HEK293 (cell line): ENCODE data around the gene DHRS7B.

Experiments
- CTCF ChIA-PET: fragments of 350-600 bp; formaldehyde crosslinking; extraction: SDS; loops from one replicate; lab custom pipeline; 2021; ENCODE audit warnings: antibody characterized with exemption; lab: Yijun Ruan, JAX
- POLR2A ChIA-PET: fragments of 300-600 bp; formaldehyde crosslinking; extraction: SDS; loops from one replicate; lab custom pipeline; 2020; ENCODE audit warnings: antibody characterized with exemption, inconsistent platforms; lab: Yijun Ruan, JAX
- H3K27ac ChIP-seq: fragments of 200-500 bp; sonication (Bioruptor generic); 2 replicates; pipeline ENCODE4 v1.5.1; 2014; ENCODE audit warnings: low read depth, low read length, control low read depth, inconsistent platforms; ENCODE audit errors: extremely low read depth
- H3K36me3 ChIP-seq, 2 experiments: fragments of 200-500 bp in 1 of 2; sonication (Bioruptor generic) in 1 of 2; 1 replicate in 1 of 2; 2 replicates in 1 of 2; pipeline ENCODE4 v1.5.1; 2014 to 2017; ENCODE audit warnings: inconsistent platforms in 2 of 2, low read length in 2 of 2; ENCODE audit not compliant: control insufficient read depth in 2 of 2, insufficient read depth in 1 of 2
- H3K4me1 ChIP-seq: fragments of 200-500 bp; sonication (Bioruptor generic); 2 replicates; pipeline ENCODE4 v1.5.1; 2014; ENCODE audit warnings: mild to moderate bottlenecking, low read length, inconsistent platforms; ENCODE audit not compliant: control insufficient read depth, insufficient read depth
- H3K4me3 ChIP-seq: 2 replicates; pipeline ENCODE4 v1.5.1; 2011; ENCODE audit warnings: low read depth, mild to moderate bottlenecking, control low read depth, low read length, moderate library complexity
- H3K9me3 ChIP-seq: fragments of 200-500 bp; sonication (Bioruptor generic); 2 replicates; pipeline ENCODE4 v1.5.1; 2014; ENCODE audit warnings: low read depth, low read length, inconsistent platforms; ENCODE audit not compliant: control insufficient read depth, insufficient read depth
- GFI1B ChIP-seq: fragments of 450-650 bp; formaldehyde crosslinking; IDR thresholded peaks from 2 replicates; pipeline ENCODE4 v1.5.1; 2016; ENCODE audit warnings: missing biosample characterization, missing genetic modification characterization
- MEIS1 ChIP-seq: sonication (generic); formaldehyde crosslinking; IDR thresholded peaks from 2 replicates; pipeline ENCODE4 v1.8.1; 2022; ENCODE audit warnings: missing genetic modification reagents, mild to moderate bottlenecking, borderline replicate concordance
- MZF1 ChIP-seq: fragments of 450-650 bp; formaldehyde crosslinking; IDR thresholded peaks from 2 replicates; pipeline ENCODE4 v1.5.1; 2017; ENCODE audit warnings: missing biosample characterization, missing genetic modification characterization, borderline replicate concordance
- PBX3 ChIP-seq: sonication (generic); formaldehyde crosslinking; IDR thresholded peaks from 2 replicates; pipeline ENCODE4 v1.8.1; 2022; ENCODE audit warnings: mild to moderate bottlenecking, moderate library complexity, missing genetic modification reagents
- ZBTB17 ChIP-seq: fragments of 450-650 bp; formaldehyde crosslinking; IDR thresholded peaks from 2 replicates; pipeline ENCODE4 v1.5.1; 2016; ENCODE audit warnings: missing biosample characterization, missing genetic modification characterization
- ZBTB48 ChIP-seq: fragments of 450-650 bp; formaldehyde crosslinking; IDR thresholded peaks from 2 replicates; pipeline ENCODE4 v1.5.1; 2016; ENCODE audit warnings: missing biosample characterization, missing genetic modification characterization
- ZBTB7A ChIP-seq: fragments of 450-650 bp; formaldehyde crosslinking; IDR thresholded peaks from 2 replicates; pipeline ENCODE4 v1.5.1; 2016; ENCODE audit warnings: low read depth, missing biosample characterization, missing genetic modification characterization
- ZNF132 ChIP-seq: fragments of 450-650 bp; formaldehyde crosslinking; IDR thresholded peaks from 2 replicates; pipeline ENCODE4 v1.5.1; 2017; ENCODE audit warnings: missing biosample characterization, missing genetic modification characterization, borderline replicate concordance
- ZNF18 ChIP-seq: fragments of 450-650 bp; formaldehyde crosslinking; IDR thresholded peaks from 2 replicates; pipeline ENCODE4 v1.5.1; 2016; ENCODE audit warnings: missing biosample characterization, missing genetic modification characterization
- ZNF184 ChIP-seq: fragments of 450-650 bp; IDR thresholded peaks from 2 replicates; pipeline ENCODE4 v1.5.1; 2018; ENCODE audit warnings: missing biosample characterization, mild to moderate bottlenecking, missing genetic modification characterization
- ZNF426 ChIP-seq: fragments of 450-650 bp; formaldehyde crosslinking; IDR thresholded peaks from 2 replicates; pipeline ENCODE4 v1.5.1; 2017; ENCODE audit warnings: missing biosample characterization, missing genetic modification characterization, mild to moderate bottlenecking, inconsistent platforms, moderate library complexity
- ZNF488 ChIP-seq: fragments of 450-650 bp; formaldehyde crosslinking; IDR thresholded peaks from 2 replicates; pipeline ENCODE4 v1.5.1; 2016; ENCODE audit warnings: missing biosample characterization, missing genetic modification characterization
- ZNF580 ChIP-seq: fragments of 450-650 bp; formaldehyde crosslinking; IDR thresholded peaks from 2 replicates; pipeline ENCODE4 v1.5.1; 2016; ENCODE audit warnings: missing biosample characterization, missing genetic modification characterization
- ZNF654 ChIP-seq: fragments of 450-650 bp; formaldehyde crosslinking; IDR thresholded peaks from 2 replicates; pipeline ENCODE4 v1.5.1; 2016; ENCODE audit warnings: low read depth, missing biosample characterization, missing genetic modification characterization
- ZNF707 ChIP-seq: fragments of 450-650 bp; formaldehyde crosslinking; IDR thresholded peaks from 2 replicates; pipeline ENCODE4 v1.5.1; 2016; ENCODE audit warnings: missing biosample characterization, missing genetic modification characterization
- ZNF76 ChIP-seq: fragments of 450-650 bp; formaldehyde crosslinking; IDR thresholded peaks from 2 replicates; pipeline ENCODE4; 2016; ENCODE audit warnings: low read depth, missing biosample characterization, missing genetic modification characterization, borderline replicate concordance
- ZNF777 ChIP-seq: fragments of 450-650 bp; formaldehyde crosslinking; IDR thresholded peaks from 2 replicates; pipeline ENCODE4 v1.5.1; 2017; ENCODE audit warnings: missing biosample characterization, missing genetic modification characterization, borderline replicate concordance
- ZNF792 ChIP-seq: fragments of 450-650 bp; formaldehyde crosslinking; IDR thresholded peaks from 2 replicates; pipeline ENCODE4 v1.5.1; 2016; ENCODE audit warnings: missing biosample characterization, missing genetic modification characterization
- ZSCAN30 ChIP-seq: fragments of 450-650 bp; IDR thresholded peaks from 2 replicates; pipeline ENCODE4 v1.5.1; 2018; ENCODE audit warnings: missing biosample characterization, mild to moderate bottlenecking, missing genetic modification characterization, moderate library complexity

The DHRS7B gene

GRCh38 chr17:21174713-21175112 lies 47.9 kb downstream of the DHRS7B start:
- ChIA-PET CTCF (no interaction called here), POLR2A (no interaction called here)
- peaks cover 3 to 36% of the 10 kb centered on the region in 2 experiments; a peak in 2 of 3 replicates for H3K36me3 ChIP-seq
- H3K27ac ChIP-seq = no peak overlapping the region
- no peak overlapping the region for H3K4me3 ChIP-seq
- no peaks in the 10 kb centered on the region for H3K9me3 ChIP-seq
- no peak for TF ChIP-seq ZBTB7A (tag by site-specific recombination)
- TF ChIP-seq ZNF707 (tag by site-specific recombination) = no peak
- no peak for TF ChIP-seq ZNF426 (tag by site-specific recombination)
- TF ChIP-seq ZNF654 (tag by site-specific recombination) = no peak
- no peak for TF ChIP-seq ZNF132
- no peak for TF ChIP-seq GFI1B (tag by site-specific recombination)
- TF ChIP-seq ZNF580 = no peak
- TF ChIP-seq ZNF76 (tag by site-specific recombination) = no peak
- no peak for TF ChIP-seq MZF1 (tag by site-specific recombination)
- no peak for TF ChIP-seq ZBTB17
- TF ChIP-seq ZNF184 = no peak
- TF ChIP-seq ZNF488 = no peak
- no peak for TF ChIP-seq ZNF792 (tag by site-specific recombination)
- TF ChIP-seq ZBTB48 = no peak
- TF ChIP-seq ZNF777 (tag by site-specific recombination) = no peak
- no peaks in the 10 kb centered on the region for H3K4me1 ChIP-seq

- TF ChIP-seq ZNF18 (tag by site-specific recombination) (no peak), MEIS1 (CRISPR knock-in tag) (no peak), PBX3 (CRISPR knock-in tag) (no peak), ZSCAN30 (tag by site-specific recombination) (no peak)
- Histone ChIP-seq H3K4me1 (no peaks in the 10 kb centered on the region), H3K4me3 (no peak overlapping the region), H3K9me3 (no peaks in the 10 kb centered on the region), H3K36me3 (peaks cover 11 to 35% of the 10 kb centered on the region in 2 experiments; a peak in 2 of 3 replicates), H3K27ac (no peak overlapping the region)
- ChIA-PET CTCF (interaction anchor here (0.6 kb wide), 1 partner anchor 303 kb away, joined by 3 read pairs; no protein-coding TSS in a partner anchor), POLR2A (interaction anchor here (0.7 kb wide), 2 partner anchors 28 to 36 kb away, joined by 3 to 4 read pairs; no protein-coding TSS in a partner anchor)
Measured at GRCh38 chr17:21176773-21177395, 50.1 kb downstream of the DHRS7B start.
